A673 (cell line): ENCODE measurements around the gene NOCT. TPM values are rescaled to one million over a fixed set of nuclear protein-coding genes. Genes with fewer than 3 reads are reported as not detected.
A peak's percentile ranks its signal among the peaks of the same experiment; 100 is the strongest.

Experiments
- BruUV-seq: library from RNA; stranded (reverse); fragments of 400-500 nt; replicated peaks from 2 replicates; lab custom pipeline; 2021; lab: Mats Ljungman, UMichigan
- CTCF ChIA-PET: fragments of 300-600 bp; sonication (Branson Sonifier 250); formaldehyde crosslinking; loops from one replicate; lab custom pipeline; 2022; ENCODE audit warnings: antibody characterized with exemption; lab: Charles Lee
- POLR2A ChIA-PET: fragments of 300-600 bp; sonication (Branson Sonifier 250); formaldehyde crosslinking; loops from one replicate; lab custom pipeline; 2022; ENCODE audit warnings: antibody characterized with exemption; ENCODE audit not compliant: low non-redundant PET; lab: Charles Lee
- DNase-seq: peaks from one replicate; pipeline ENCODE4 v3.0.0-alpha.2; 2015; ENCODE audit warnings: low spot score
- H3K27ac ChIP-seq: fragments of 200-600 bp; sonication (generic); 2 replicates; pipeline ENCODE4 v1.5.1; 2016; ENCODE audit warnings: mixed run types, low read depth, mild to moderate bottlenecking, mixed read lengths, antibody characterized with exemption, low read length; ENCODE audit not compliant: poor library complexity, severe bottlenecking
- H3K27me3 ChIP-seq: fragments of 200-600 bp; sonication (generic); replicated peaks from 2 replicates; pipeline ENCODE4 v1.6.1; 2017; ENCODE audit warnings: mixed run types, low read depth, mild to moderate bottlenecking, mixed read lengths, antibody characterized with exemption, low read length; ENCODE audit not compliant: insufficient read depth, poor library complexity
- H3K36me3 ChIP-seq: fragments of 200-600 bp; sonication (generic); 2 replicates; pipeline ENCODE4 v1.6.1; 2016; ENCODE audit warnings: mixed run types, mild to moderate bottlenecking, mixed read lengths, antibody characterized with exemption, low read length; ENCODE audit not compliant: insufficient read depth, poor library complexity, severe bottlenecking
- H3K4me1 ChIP-seq: fragments of 200-600 bp; sonication (generic); 2 replicates; pipeline ENCODE4 v1.6.1; 2017; ENCODE audit warnings: mixed run types, mild to moderate bottlenecking, mixed read lengths, antibody characterized with exemption, low read length; ENCODE audit not compliant: insufficient read depth, poor library complexity, severe bottlenecking
- H3K4me3 ChIP-seq: fragments of 200-600 bp; sonication (generic); 2 replicates; pipeline ENCODE4 v1.5.1; 2016; ENCODE audit warnings: low read depth, mixed run types, mild to moderate bottlenecking, mixed read lengths, low read length; ENCODE audit not compliant: poor library complexity, severe bottlenecking
- H3K9me3 ChIP-seq: fragments of 200-600 bp; sonication (generic); 2 replicates; pipeline ENCODE4 v1.6.1; 2016; ENCODE audit warnings: mixed run types, low read depth, mild to moderate bottlenecking, mixed read lengths, antibody characterized with exemption, low read length; ENCODE audit not compliant: poor library complexity, severe bottlenecking
- CTCF ChIP-seq: fragments of 300-800, 200-600 bp; sonication (generic); conservative IDR thresholded peaks from 2 replicates; pipeline ENCODE4 v1.5.1; 2017; ENCODE audit warnings: low read depth, mild to moderate bottlenecking, antibody characterized with exemption, low read length, moderate library complexity, mixed read lengths
- EZH2 ChIP-seq: fragments of 200-600 bp; sonication (generic); IDR thresholded peaks from 2 replicates; pipeline ENCODE4 v1.6.1; 2017; ENCODE audit warnings: borderline replicate concordance, low read depth, mild to moderate bottlenecking, mixed read lengths, antibody characterized with exemption, low read length; ENCODE audit not compliant: poor library complexity, severe bottlenecking
- intact Hi-C: fragments of 100-400 bp; cut with micrococcal nuclease; formaldehyde crosslinking; loops from one replicate; pipeline ENCODE4 v1.10.0; 2022; ENCODE audit not compliant: unreplicated experiment
- total RNA-seq: library from RNA; stranded (reverse); gene quantifications from 2 replicates; pipeline ENCODE4 v1.2.3, GENCODE V29; 2021

NOCT gene
- total RNA-seq, 1 experiment from 2014 or later: 27.6 TPM

- Histone ChIP-seq H3K4me3 (peak overlapping the region; percentile 88), H3K9me3 (no peaks in the 10 kb centered on the region), H3K27me3 (no peaks in the 10 kb centered on the region), H3K27ac (peak overlapping the region; percentile 89), H3K4me1 (peaks cover 19% of the 10 kb centered on the region), H3K36me3 (no peaks in the 10 kb centered on the region)
- TF ChIP-seq EZH2 (no peak), CTCF (no peak)
- intact Hi-C loops: loop anchor here (5.0 kb wide), 1 partner anchor 219 kb away; the partner anchor contains the start of genes NAA15 and NDUFC1
- BruUV-seq: no TSS peak
- DNase-seq: peak; percentile 99
- CTCF ChIA-PET: no interaction called here
- POLR2A ChIA-PET: interaction anchor here (0.6 kb wide), 2 partner anchors 69 to 94 kb away, joined by 4 to 7 read pairs; partner anchors contain the start of gene ELF2
Observed at GRCh38 chr4:139082750-139083606, 67.4 kb downstream of the NOCT start.

- H3K9me3 ChIP-seq: no peaks in the 10 kb centered on the region
- peak; percentile 60 for DNase-seq
- CTCF ChIA-PET: no interaction called here
- H3K27ac ChIP-seq: peak overlapping the region; percentile 89
- intact Hi-C loops: loop anchor here (5.0 kb wide), 1 partner anchor 219 kb away; the partner anchor contains the start of genes NAA15 and NDUFC1
- H3K36me3 ChIP-seq: no peaks in the 10 kb centered on the region
- BruUV-seq: no TSS peak
- no peaks in the 10 kb centered on the region for H3K27me3 ChIP-seq
- TF ChIP-seq EZH2: no peak
- no peak; the same call in 1 of the 2 replicates for TF ChIP-seq CTCF
- POLR2A ChIA-PET: no interaction called here
- peak overlapping the region; percentile 88 for H3K4me3 ChIP-seq
- H3K4me1 ChIP-seq: peaks cover 18% of the 10 kb centered on the region
Observed at GRCh38 chr4:139083607-139083955, 68.0 kb downstream of the NOCT start.

GRCh38 chr4:139083956-139084803 is 68.6 kb downstream of the NOCT start:
- POLR2A ChIA-PET: no interaction called here

More at GRCh38 chr4:139083956-139084803, 68.6 kb downstream of the NOCT start:
- Histone ChIP-seq H3K9me3 (no peaks in the 10 kb centered on the region), H3K4me1 (peaks cover 18% of the 10 kb centered on the region), H3K27ac (peak overlapping the region; percentile 89), H3K27me3 (no peaks in the 10 kb centered on the region), H3K4me3 (peak overlapping the region; percentile 88), H3K36me3 (no peaks in the 10 kb centered on the region)
- BruUV-seq: no TSS peak
- TF ChIP-seq EZH2 (no peak), CTCF (peak; percentile 33; the same call in 1 of the 2 replicates)
- CTCF ChIA-PET: no interaction called here
- DNase-seq: peak; percentile 97
- intact Hi-C loops: loop anchor here (5.0 kb wide), 1 partner anchor 218 kb away; the partner anchor contains the start of genes NAA15 and NDUFC1
